Hematopoietic multipotent progenitor cell treated with erythropoietin and hydrocortisone succinate and interleukin-3 and kit ligand, for 6 days (in vitro differentiated cells): ENCODE results near the gene FRA10AC1.
"Not testable (repeated sequence)": the region's sequence is repeated elsewhere in the genome, so short reads cannot be mapped to it uniquely, and the experiment has no call there.

ENCODE experiments used
- DNase-seq: peaks from one replicate; pipeline ENCODE4 v3.0.0-alpha.2; 2015

The FRA10AC1 gene

GRCh38 chr10:93701866-93702209, 554 bp downstream of the FRA10AC1 start:
- DNase-seq = peak; percentile 55

- DNase-seq = no peak
Observed at GRCh38 chr10:93697207-93697606, 5.2 kb downstream of the FRA10AC1 start.

- DNase-seq = not testable (repeated sequence)
Observed at GRCh38 chr10:93696582-93696981, 5.8 kb downstream of the FRA10AC1 start.

- DNase-seq = no peak
Observed at GRCh38 chr10:93695740-93696139, 6.7 kb downstream of the FRA10AC1 start.

- no peak for DNase-seq
Observed at GRCh38 chr10:93687737-93688136, 14.7 kb downstream of the FRA10AC1 start.

- peak; percentile 70 for DNase-seq
Observed at GRCh38 chr10:93680412-93681047, 21.9 kb downstream of the FRA10AC1 start.

- no peak for DNase-seq
Observed at GRCh38 chr10:93678805-93679587, 23.4 kb downstream of the FRA10AC1 start.

- no peak for DNase-seq
Observed at GRCh38 chr10:93678386-93678785, 24.0 kb downstream of the FRA10AC1 start.

GRCh38 chr10:93673791-93674190, 28.6 kb downstream of the FRA10AC1 start:
- no peak for DNase-seq

GRCh38 chr10:93672890-93673289, 29.5 kb downstream of the FRA10AC1 start:
- DNase-seq = no peak

GRCh38 chr10:93672022-93672678, 30.2 kb downstream of the FRA10AC1 start:
- DNase-seq = no peak

- no peak for DNase-seq
Observed at GRCh38 chr10:93671042-93671441, 31.4 kb downstream of the FRA10AC1 start.

- no peak for DNase-seq
Observed at GRCh38 chr10:93670372-93670771, 32.0 kb downstream of the FRA10AC1 start.

- DNase-seq = no peak
Observed at GRCh38 chr10:93667795-93668194, 34.6 kb downstream of the FRA10AC1 start.

GRCh38 chr10:93666030-93666429, 36.4 kb downstream of the FRA10AC1 start:
- DNase-seq = no peak

GRCh38 chr10:93657757-93658156, 44.6 kb downstream of the FRA10AC1 start:
- DNase-seq = no peak

- DNase-seq = no peak
Observed at GRCh38 chr10:93656155-93656554, 46.2 kb downstream of the FRA10AC1 start.

- no peak for DNase-seq
Observed at GRCh38 chr10:93654201-93654600, 48.2 kb downstream of the FRA10AC1 start.

- no peak for DNase-seq
Observed at GRCh38 chr10:93652857-93653256, 49.5 kb downstream of the FRA10AC1 start.

- no peak for DNase-seq
Observed at GRCh38 chr10:93639791-93640190, 62.6 kb downstream of the FRA10AC1 start.

GRCh38 chr10:93630625-93631557, 71.5 kb downstream of the FRA10AC1 start:
- no peak for DNase-seq

GRCh38 chr10:93629647-93630305, 72.6 kb downstream of the FRA10AC1 start:
- no peak for DNase-seq
